ENCODE measurements around the gene ZIC5.

The ZIC5 gene

DNA sequence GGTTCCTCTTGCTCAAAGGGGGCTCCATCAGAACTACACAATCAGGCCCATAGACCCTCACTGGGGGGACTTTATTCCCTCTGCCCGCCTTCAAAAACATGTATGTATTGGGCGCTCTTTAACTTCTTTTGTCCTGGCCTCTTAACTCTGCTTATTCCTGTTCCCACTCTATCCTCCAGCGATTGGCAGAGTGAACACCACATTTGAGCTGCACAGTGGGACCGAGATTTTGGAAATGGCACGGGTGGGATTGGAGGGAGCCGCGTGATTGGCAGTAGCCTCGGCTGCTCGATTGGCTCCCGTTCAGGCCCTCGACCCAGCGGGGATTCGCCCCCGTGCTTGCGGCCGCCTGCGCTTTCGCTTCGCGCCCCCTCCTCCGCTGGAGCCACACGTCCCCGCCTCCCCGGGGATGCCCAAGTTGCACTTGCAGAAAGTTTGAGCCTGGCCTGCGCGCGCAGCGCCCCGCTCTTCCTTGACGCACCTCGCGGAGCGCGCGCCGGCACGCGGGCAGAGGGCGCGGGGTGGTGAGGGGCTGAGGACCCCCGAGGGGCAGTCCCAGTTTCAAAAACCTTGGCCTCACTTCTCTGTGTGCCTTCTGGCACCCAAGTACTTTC lies at the start of gene ZIC5:
Gene ZIC5, minus strand, starts transcription at position 192 of the 614 bp plus-strand sequence. Its CDS starts 164 bp downstream, at position 28.
- peak within 1 kb of the TSS; percentile 31 for H3K4me3 Mint-ChIP-seq
- H3K27me3 Mint-ChIP-seq (ENCODE audit: low read depth): peaks cover 80% of the 10 kb centered on the region
- H3K27ac Mint-ChIP-seq: peak within 1 kb of the TSS; percentile 79
- H3K4me1 Mint-ChIP-seq (ENCODE audit: low read depth): peaks cover 15% of the 10 kb centered on the region
- H3K36me3 Mint-ChIP-seq (ENCODE audit: low read depth): peaks cover 11% of the 10 kb centered on the region
- H3K9me3 Mint-ChIP-seq: peaks cover 13% of the 10 kb centered on the region

DNA sequence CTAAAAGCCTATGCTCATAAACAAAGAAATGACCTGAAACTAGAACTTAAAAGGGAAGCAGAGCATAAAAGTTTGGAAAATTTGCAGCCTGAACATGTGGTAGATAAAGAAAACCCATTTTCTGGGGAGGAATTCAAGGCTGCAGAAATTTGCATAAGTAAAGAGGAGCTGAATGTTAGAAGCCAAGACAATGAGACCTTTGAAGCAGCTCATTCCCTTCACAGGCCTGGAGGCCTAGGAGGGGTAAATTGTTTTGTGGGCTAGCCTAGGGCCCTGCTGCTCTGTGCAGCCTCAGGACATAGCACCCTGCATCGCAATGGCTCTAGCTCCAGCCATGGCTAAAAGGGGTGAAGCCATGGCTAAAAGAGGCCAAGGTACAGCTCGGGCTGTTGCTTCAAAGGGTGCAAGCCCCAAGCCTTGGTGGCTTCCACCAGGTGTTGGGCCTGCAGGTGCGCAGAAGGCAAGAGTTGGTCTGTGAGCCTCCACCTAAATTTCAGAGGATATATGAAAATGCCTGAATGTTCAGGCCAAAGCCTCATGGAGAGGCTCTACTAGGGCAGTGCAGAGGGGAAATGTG lies 48.3 kb upstream of the ZIC5 start:
- no peaks in the 10 kb centered on the region for H3K36me3 Mint-ChIP-seq (ENCODE audit: low read depth)
- H3K27ac Mint-ChIP-seq: no peak overlapping the region
- H3K4me3 Mint-ChIP-seq: no peak overlapping the region
- H3K27me3 Mint-ChIP-seq (ENCODE audit: low read depth): peaks cover 6% of the 10 kb centered on the region
- no peaks in the 10 kb centered on the region for H3K9me3 Mint-ChIP-seq
- H3K4me1 Mint-ChIP-seq (ENCODE audit: low read depth): no peaks in the 10 kb centered on the region

DNA sequence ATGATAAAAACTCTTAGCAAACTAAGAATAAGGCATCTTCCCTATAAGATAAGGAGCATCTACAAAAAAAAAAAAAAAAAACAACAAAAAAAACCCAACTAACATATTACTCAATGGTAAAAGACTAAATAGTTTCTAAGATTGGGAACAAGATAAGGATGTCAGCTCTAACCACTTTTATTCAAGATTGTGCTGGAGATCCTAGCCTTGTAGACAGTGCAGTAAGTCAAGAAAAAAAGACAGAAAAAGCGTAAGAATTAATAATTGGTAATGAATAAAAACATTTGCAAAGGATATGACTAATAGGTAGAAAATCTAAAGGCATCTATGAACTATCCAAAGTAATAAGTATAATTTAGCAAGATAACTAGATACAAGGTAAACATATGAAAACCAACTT lies 43.1 kb upstream of the ZIC5 start:
- Mint-ChIP-seq H3K27me3 (ENCODE audit: low read depth) (peaks cover 21% of the 10 kb centered on the region), H3K36me3 (ENCODE audit: low read depth) (no peaks in the 10 kb centered on the region), H3K27ac (no peak overlapping the region), H3K4me1 (ENCODE audit: low read depth) (no peaks in the 10 kb centered on the region), H3K9me3 (peaks cover 3% of the 10 kb centered on the region), H3K4me3 (no peak overlapping the region)

DNA sequence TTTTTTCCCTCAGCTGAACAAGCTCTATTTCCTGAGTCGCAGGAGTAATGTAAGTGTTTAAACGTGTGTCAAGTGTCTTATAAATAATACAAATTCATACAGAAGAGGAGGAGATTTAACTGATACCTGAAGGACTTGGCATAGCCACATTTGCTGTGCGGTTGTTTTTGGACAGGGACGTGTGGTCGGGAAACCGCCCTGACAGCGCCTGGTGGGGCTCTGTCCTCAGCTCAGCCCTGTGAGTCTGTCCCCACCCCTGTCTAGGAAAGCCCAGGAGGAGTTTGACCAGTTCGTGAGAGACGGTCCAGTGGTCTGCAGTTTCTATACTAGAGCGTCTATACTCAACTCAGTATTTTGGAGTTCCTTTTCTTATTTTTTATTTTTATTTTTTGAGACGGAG lies 26.7 kb upstream of the ZIC5 start:
- Mint-ChIP-seq H3K27me3 (ENCODE audit: low read depth) (peaks cover 58% of the 10 kb centered on the region), H3K27ac (no peak overlapping the region), H3K4me1 (ENCODE audit: low read depth) (peaks cover 20% of the 10 kb centered on the region), H3K9me3 (peaks cover under 1% of the 10 kb centered on the region), H3K4me3 (no peak overlapping the region), H3K36me3 (ENCODE audit: low read depth) (peaks cover 10% of the 10 kb centered on the region)

DNA sequence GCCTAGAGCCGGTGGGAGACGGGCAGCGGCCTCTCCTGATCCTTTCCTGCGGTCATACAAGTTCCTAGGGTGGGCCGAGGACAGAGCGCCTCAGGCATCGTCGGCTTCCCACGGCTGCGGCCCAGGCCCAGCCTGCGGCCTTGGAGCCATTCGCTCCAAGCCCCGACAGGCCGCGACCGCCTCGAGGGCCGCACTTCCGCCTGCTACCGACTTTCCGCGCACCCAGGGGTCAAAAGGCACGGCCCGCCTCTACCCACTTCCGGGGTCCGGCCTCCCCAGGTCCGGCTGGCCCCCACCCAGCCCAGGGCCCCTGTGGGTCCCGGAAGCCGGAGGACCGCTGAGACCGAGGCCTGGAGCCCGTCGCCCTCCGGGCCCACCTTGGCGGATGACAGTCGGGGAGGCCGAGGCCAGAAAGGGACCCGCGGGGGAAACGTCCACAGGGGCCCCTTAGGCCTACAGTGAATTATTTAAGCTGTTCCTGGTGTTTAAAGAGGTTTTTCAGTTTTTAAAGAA lies 26.2 kb upstream of the ZIC5 start:
- Mint-ChIP-seq H3K4me3 (no peak overlapping the region), H3K27ac (no peak overlapping the region), H3K36me3 (ENCODE audit: low read depth) (peaks cover 10% of the 10 kb centered on the region), H3K4me1 (ENCODE audit: low read depth) (peaks cover 24% of the 10 kb centered on the region), H3K9me3 (no peaks in the 10 kb centered on the region), H3K27me3 (ENCODE audit: low read depth) (peaks cover 62% of the 10 kb centered on the region)

DNA sequence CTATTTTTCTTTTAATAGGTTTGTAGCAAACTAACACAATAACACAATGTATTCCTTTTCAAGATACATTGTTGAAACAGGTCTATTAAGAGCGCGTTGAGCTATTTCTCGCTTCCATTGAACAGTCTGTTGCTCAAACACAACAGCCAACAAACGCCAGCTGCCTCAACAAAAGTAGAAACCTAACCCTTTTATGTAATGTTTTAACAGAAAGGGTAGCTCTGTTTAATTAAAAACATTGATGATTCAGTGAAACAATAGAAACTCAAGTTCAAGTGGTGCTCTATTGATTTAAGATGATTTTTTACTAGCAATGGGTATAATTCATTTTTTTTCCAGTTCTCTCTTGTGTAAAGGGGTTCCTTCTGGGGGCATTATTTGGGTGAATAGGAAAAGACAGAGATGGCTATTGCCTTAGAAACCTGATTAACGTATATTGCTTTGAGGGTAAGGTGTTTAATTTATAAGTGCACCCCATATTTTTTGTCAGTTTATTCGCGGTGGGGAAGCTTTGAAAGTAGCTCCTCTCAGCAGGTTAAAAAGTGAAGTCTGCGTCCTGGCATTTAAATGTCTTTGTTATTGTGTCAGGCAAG lies 24.9 kb upstream of the ZIC5 start:
- peaks cover 26% of the 10 kb centered on the region for H3K4me1 Mint-ChIP-seq (ENCODE audit: low read depth)
- H3K36me3 Mint-ChIP-seq (ENCODE audit: low read depth): peaks cover 10% of the 10 kb centered on the region
- peak overlapping the region; percentile 39 for H3K27ac Mint-ChIP-seq
- H3K9me3 Mint-ChIP-seq: no peaks in the 10 kb centered on the region
- H3K4me3 Mint-ChIP-seq: peak overlapping the region; percentile 42
- peaks cover 75% of the 10 kb centered on the region for H3K27me3 Mint-ChIP-seq (ENCODE audit: low read depth)

DNA sequence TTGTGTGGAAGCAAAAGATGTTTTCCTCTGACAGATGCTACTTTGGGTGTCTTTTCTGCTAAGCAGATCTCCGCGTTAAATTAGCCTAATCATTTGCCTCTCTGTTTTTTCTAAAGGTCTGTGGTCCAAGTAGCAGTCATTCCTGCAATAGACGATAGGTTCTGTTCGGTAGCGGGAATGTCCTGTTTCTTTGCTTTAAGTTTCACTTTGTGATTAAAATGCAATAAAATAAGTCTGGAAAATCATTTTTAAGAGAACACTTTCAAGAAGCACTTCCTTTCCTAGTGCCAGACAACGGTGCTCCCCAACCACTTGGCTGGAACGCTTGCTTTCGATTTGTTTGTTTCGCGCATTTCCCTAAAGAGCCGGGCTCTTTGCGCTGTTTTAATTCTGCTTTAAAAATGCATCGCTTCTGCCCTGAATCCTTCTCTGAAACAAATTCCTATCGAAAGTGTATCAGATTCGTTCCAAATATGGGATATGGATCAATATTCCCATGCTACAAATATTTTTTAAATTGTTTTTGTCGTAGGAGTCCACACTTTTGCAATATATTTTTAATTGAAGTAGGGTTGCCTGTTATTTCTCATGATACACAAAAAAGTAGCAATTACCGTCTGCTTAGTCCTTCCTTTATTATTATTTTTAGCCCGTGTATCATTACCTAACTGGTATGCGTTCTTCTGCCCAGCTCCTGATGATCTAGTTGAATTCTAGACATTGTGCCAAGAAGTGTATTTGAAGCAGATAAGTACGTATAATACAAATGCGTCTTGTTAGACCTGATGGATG lies 24.2 kb upstream of the ZIC5 start:
- peak overlapping the region; percentile 39 for H3K27ac Mint-ChIP-seq
- peaks cover 80% of the 10 kb centered on the region for H3K27me3 Mint-ChIP-seq (ENCODE audit: low read depth)
- H3K36me3 Mint-ChIP-seq (ENCODE audit: low read depth): peaks cover 10% of the 10 kb centered on the region
- H3K4me3 Mint-ChIP-seq: peak overlapping the region; percentile 42
- no peaks in the 10 kb centered on the region for H3K9me3 Mint-ChIP-seq
- peaks cover 23% of the 10 kb centered on the region for H3K4me1 Mint-ChIP-seq (ENCODE audit: low read depth)

DNA sequence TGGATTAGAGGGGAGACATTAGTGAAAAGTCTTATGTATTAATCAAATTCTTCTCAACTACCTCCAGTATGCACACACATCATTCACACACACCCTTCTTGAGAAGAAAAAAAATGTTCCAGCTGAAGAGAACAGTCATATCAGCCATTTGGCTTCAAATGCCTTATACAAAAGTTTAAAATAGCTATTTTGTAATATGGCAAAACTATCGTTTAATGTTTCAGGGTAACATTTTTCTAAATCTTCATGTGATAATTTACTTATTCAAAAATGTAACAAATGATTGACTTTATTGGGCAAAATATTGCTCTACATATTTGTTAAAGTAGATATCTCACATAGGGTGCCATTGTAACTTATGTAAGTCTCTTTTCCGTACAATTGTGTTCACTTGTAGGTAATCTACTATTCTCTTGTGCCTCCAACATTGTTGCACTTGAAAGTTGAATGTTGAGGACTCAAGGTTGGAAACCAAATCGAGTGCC lies 23.6 kb upstream of the ZIC5 start:
- Mint-ChIP-seq H3K27ac (no peak overlapping the region), H3K9me3 (no peaks in the 10 kb centered on the region), H3K4me3 (no peak overlapping the region), H3K4me1 (ENCODE audit: low read depth) (peaks cover 25% of the 10 kb centered on the region), H3K36me3 (ENCODE audit: low read depth) (peaks cover 10% of the 10 kb centered on the region), H3K27me3 (ENCODE audit: low read depth) (peaks cover 86% of the 10 kb centered on the region)

DNA sequence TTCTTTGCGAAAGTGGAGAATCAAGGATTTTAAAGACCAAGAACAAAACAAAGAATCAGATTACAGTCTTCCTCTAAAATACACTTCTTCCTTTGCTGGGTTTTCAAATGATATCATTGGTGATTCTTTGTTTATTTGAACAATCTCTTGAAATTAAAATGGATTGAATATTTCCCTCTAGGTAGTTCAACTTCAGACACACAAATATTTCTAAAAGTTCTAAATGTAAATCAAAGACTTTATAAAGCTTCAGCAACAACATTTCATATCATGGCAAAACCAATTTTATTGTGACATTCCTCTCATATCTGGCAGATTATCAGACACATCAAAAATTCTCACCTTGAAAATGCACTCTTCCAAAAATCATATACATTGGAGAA lies 23.1 kb upstream of the ZIC5 start:
- H3K27me3 Mint-ChIP-seq (ENCODE audit: low read depth): peaks cover 91% of the 10 kb centered on the region
- H3K4me1 Mint-ChIP-seq (ENCODE audit: low read depth): peaks cover 28% of the 10 kb centered on the region
- H3K36me3 Mint-ChIP-seq (ENCODE audit: low read depth): peaks cover 10% of the 10 kb centered on the region
- H3K27ac Mint-ChIP-seq: no peak overlapping the region
- no peak overlapping the region for H3K4me3 Mint-ChIP-seq
- H3K9me3 Mint-ChIP-seq: no peaks in the 10 kb centered on the region

DNA sequence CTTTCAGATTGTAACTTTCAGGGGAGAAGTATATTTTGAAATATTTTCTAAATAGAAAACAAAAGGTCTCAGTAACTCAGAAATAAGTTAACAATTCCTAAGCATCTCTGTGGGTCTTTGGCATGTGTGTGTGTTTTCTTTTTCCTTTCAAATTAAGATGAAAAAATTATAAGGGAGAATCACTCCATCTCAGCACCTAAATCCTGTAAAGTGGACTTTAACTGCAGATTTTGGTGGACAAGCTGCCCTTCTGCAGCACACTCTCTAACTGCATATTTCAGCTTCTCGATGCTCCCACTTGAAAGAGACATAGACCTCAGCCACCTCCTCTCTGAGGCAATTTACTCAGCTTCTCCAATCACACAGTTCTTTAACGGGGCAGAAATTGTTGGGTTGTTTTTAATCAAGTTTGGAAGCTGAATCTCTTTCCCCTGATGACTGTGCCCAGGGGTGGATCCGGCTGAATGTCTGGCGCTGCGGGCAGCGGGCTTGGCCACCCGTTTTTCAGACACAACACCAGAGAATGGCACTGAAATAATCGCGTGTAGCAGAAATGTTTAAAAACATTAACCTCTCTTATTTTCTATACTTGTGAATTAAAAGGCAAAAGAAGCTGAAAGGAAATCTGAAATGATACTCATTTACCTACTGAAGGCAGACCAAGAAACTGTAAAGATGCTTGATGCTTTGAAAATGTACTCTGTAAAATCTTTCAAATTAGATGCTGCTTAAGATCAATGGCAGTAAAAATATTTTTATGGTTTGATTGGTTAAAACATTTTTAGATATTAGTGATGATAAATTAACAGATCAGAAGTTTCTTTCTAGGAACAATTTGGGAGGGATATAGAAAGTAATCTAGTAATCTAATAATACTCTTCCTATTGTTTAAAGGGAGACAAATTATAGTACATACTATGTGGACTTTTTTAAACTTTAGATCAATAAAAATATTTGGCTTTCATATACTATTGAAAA lies 22.4 kb upstream of the ZIC5 start:
- peaks cover 29% of the 10 kb centered on the region for H3K4me1 Mint-ChIP-seq (ENCODE audit: low read depth)
- H3K36me3 Mint-ChIP-seq (ENCODE audit: low read depth): peaks cover 10% of the 10 kb centered on the region
- H3K4me3 Mint-ChIP-seq: no peak overlapping the region
- H3K27me3 Mint-ChIP-seq (ENCODE audit: low read depth): peaks cover 91% of the 10 kb centered on the region
- no peak overlapping the region for H3K27ac Mint-ChIP-seq
- H3K9me3 Mint-ChIP-seq: no peaks in the 10 kb centered on the region

DNA sequence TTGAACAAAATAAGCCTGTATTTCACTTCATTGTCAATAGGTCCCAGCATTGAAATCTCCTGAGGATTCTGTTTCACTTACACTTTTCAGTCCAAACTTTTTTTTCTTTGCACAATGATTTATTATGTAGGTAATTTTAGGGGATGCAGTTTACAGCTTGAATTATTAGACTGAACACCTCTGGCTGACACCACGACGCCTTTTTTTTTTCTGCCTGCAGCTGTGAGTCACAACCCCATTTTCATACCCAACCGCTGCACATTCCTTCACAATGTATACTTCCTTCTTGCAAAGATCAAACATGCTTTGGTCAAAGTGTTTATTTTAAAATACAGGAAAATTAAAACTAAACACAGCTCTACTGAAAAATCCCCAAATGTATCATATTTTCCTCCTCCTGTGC lies 21.4 kb upstream of the ZIC5 start:
- H3K4me3 Mint-ChIP-seq: no peak overlapping the region
- H3K4me1 Mint-ChIP-seq (ENCODE audit: low read depth): peaks cover 30% of the 10 kb centered on the region
- no peaks in the 10 kb centered on the region for H3K9me3 Mint-ChIP-seq
- peaks cover 91% of the 10 kb centered on the region for H3K27me3 Mint-ChIP-seq (ENCODE audit: low read depth)
- H3K27ac Mint-ChIP-seq: no peak overlapping the region
- peaks cover 10% of the 10 kb centered on the region for H3K36me3 Mint-ChIP-seq (ENCODE audit: low read depth)

DNA sequence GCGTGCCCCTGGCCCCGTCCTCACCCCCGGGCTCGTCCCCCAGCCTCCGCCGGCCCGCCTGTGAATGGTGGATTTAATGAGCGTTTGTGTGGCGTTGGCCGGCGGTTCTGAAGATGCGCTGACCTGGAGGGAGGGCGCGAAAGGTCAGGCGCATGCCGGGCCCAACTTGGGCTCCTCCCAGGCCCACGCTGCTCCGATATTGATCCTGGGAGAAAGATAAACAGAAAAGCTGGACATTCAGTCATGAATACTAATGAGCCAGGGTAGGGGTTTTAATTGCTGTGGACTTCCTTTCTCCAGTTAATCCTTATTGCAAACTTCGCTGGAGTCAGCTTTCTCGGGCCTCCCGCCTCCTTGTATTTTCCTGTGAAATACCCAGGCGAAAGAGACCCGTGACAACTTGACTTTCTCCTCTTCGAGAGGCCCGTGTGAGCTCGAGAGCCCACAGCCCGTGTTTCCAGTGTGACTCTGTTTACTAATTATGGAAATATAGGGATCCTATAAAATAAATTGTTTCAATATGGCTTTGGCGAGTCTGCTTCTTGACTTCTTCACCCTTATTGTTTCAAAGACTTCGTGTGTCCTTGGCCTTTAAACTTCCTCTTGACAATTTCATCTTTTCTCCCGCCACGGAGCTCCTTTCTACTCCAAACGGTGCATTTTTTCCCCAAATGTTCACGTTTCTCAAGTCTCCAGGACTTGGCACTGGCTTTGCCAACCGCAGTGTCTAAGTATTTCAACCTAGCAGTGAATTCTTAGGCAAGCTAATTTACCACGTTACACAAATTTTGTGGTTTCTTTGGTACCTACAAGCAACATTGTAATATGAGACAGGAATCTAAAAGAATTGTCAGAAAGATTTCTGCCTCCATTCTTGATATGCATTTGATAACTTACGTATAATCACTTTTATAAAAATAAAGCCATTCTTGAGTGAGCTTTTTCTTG lies 20.5 kb upstream of the ZIC5 start:
- Mint-ChIP-seq H3K4me1 (ENCODE audit: low read depth) (peaks cover 33% of the 10 kb centered on the region), H3K27ac (peak overlapping the region; percentile 66), H3K27me3 (ENCODE audit: low read depth) (peaks cover 98% of the 10 kb centered on the region), H3K4me3 (no peak overlapping the region), H3K9me3 (no peaks in the 10 kb centered on the region), H3K36me3 (ENCODE audit: low read depth) (peaks cover 10% of the 10 kb centered on the region)
